A549 treated with AZD9567 at 1 μM for 4 hours (cell line): Measurements from ENCODE around the gene PRKCB. TPM values are rescaled to one million over a fixed set of nuclear protein-coding genes. Genes with fewer than 3 reads are reported as not detected.

Source experiments
- total RNA-seq: library from RNA; stranded (reverse); fragments of 200-300 nt; extraction: Qiagen RNA extraction; gene quantifications from 5 replicates; pipeline ENCODE4 v1.2.3, GENCODE V29; 2022; ENCODE audit not compliant: insufficient read depth

The PRKCB gene
- total RNA-seq, result 0.08 to 0.25 TPM (median 0.21 TPM) in 4 of 5 replicates, not detected in the other

DNA sequence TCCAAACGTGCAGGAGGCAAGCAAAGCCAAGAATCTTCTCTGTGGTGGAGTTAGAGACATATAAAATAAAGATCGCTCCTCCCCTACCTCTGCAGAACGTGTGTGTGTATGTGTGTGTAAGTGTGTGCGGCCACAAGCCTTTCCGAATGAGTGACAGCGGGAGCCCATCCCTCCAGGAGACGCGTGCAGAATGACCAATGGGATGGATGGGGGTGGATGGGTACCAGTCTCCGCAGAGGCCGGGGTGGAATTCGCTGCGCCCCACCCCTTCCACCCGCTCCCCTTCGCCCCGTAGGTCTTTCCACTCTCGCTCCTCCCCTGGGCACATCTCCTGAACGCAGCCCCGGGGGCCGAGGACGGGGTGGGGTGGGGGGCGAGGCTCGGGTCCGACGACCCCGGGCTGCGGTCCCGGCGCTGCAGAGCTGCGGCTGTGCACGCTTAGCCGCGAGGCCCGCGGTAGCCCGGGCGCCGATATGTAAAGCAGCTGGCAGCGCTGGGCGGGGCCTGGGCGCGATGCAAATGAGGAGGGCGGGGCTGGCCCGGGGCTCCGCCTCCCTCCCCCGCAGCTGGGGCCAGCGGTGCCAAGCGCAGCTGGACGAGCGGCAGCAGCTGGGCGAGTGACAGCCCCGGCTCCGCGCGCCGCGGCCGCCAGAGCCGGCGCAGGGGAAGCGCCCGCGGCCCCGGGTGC is at the start of gene PRKCB:
TSS of gene PRKCB (plus strand) at position 594 of the 688 bp plus-strand sequence.

GRCh38 chr16:24255456-24256371 is 419.9 kb downstream of the PRKCB start, which contains the start of gene CACNG3:
Gene CACNG3, plus strand, starts transcription at chr16:24256335. Its CDS starts 420 bp downstream, at chr16:24256755.

Other genes starting within 250 kb of the PRKCB start
- 157 to 196 TPM (median 190 TPM) in 5 replicates for gene NDUFAB1, start 239.7 kb upstream of the PRKCB start, total RNA-seq
- 10.7 to 13.4 TPM (median 11.5 TPM) in 5 replicates for gene PALB2, start 194.7 kb upstream of the PRKCB start, total RNA-seq
- gene DCTN5, start 194.5 kb upstream of the PRKCB start, total RNA-seq, result 54.5 to 72.2 TPM (median 71.8 TPM) in 5 replicates
- 143 to 160 TPM (median 152 TPM) in 5 replicates for gene PLK1, start 157.1 kb upstream of the PRKCB start, total RNA-seq
- not detected in 5 replicates for gene ERN2, start 122.8 kb upstream of the PRKCB start, total RNA-seq
- gene CHP2, start 81.0 kb upstream of the PRKCB start, total RNA-seq, result 0.05 TPM in 1 of 5 replicates, not detected in the others